Activated naive CD4-positive, alpha-beta T cell treated with anti-CD3 and anti-CD28 coated beads, Interleukin-2, amount 10 ng/mL, durations not matched to agents 7 days and 5 days (primary cell): ENCODE results near the gene SLC3A2.

ENCODE experiments used
- CTCF ChIA-PET: fragments of 350-600 bp; sonication (Branson Sonifier 250); formaldehyde crosslinking; loops from one replicate; lab custom pipeline; 2021; ENCODE audit warnings: antibody characterized with exemption; lab: Charles Lee
- DNase-seq: peaks from one replicate; pipeline ENCODE4 v3.0.0-alpha.2; 2020
- H3K27ac Mint-ChIP-seq: one replicate; pipeline ENCODE4 v1.8.0; 2021; ENCODE audit warnings: mild to moderate bottlenecking, moderate library complexity, mixed read lengths
- H3K27me3 Mint-ChIP-seq: one replicate; pipeline ENCODE4 v1.8.0; 2021; ENCODE audit warnings: mild to moderate bottlenecking, mixed read lengths
- H3K36me3 Mint-ChIP-seq: one replicate; pipeline ENCODE4 v1.8.0; 2021; ENCODE audit warnings: mixed read lengths
- H3K4me1 Mint-ChIP-seq: one replicate; pipeline ENCODE4 v1.8.0; 2021; ENCODE audit warnings: mixed read lengths
- H3K4me3 Mint-ChIP-seq: one replicate; pipeline ENCODE4 v1.8.0; 2021; ENCODE audit warnings: mild to moderate bottlenecking, moderate library complexity, mixed read lengths
- H3K9me3 Mint-ChIP-seq: one replicate; pipeline ENCODE4 v1.8.0; 2021; ENCODE audit warnings: mixed read lengths

SLC3A2 gene

GRCh38 chr11:62880231-62880802 lies 379 bp upstream of the SLC3A2 start:
- no peak for DNase-seq
- Mint-ChIP-seq H3K4me3 (peak overlapping the region; percentile 97), H3K36me3 (peaks cover 51% of the 10 kb centered on the region), H3K27ac (peak overlapping the region; percentile 100), H3K9me3 (no peaks in the 10 kb centered on the region), H3K4me1 (peaks cover 45% of the 10 kb centered on the region), H3K27me3 (peaks cover 4% of the 10 kb centered on the region)
- CTCF ChIA-PET, result interaction anchor here (0.8 to 3.9 kb wide), 11 partner anchors 11 to 456 kb away, joined by 3 to 32 read pairs (median 3); partner anchors contain the start of gene TMEM179B

- Mint-ChIP-seq H3K9me3 (no peaks in the 10 kb centered on the region), H3K27me3 (peaks cover 4% of the 10 kb centered on the region), H3K4me3 (peak overlapping the region; percentile 97), H3K36me3 (peaks cover 65% of the 10 kb centered on the region), H3K27ac (peak overlapping the region; percentile 100), H3K4me1 (peaks cover 53% of the 10 kb centered on the region)
- CTCF ChIA-PET, result interaction anchor here (1.0 to 3.9 kb wide), 10 partner anchors 19 to 457 kb away, joined by 3 to 32 read pairs (median 4); partner anchors contain the start of genes C11orf98, CSKMT, STX5 and TMEM179B
- peak; percentile 98 for DNase-seq
Measured at GRCh38 chr11:62881579-62882430, 1.1 kb downstream of the SLC3A2 start.

GRCh38 chr11:62882431-62882749 lies 1.7 kb downstream of the SLC3A2 start:
- H3K4me1 Mint-ChIP-seq, result peaks cover 56% of the 10 kb centered on the region
- CTCF ChIA-PET, result interaction anchor here (1.7 to 3.9 kb wide), 3 partner anchors 24 to 217 kb away, joined by 4 to 32 read pairs (median 12); partner anchors contain the start of genes C11orf98, CSKMT and TMEM179B
- H3K4me3 Mint-ChIP-seq, result peak overlapping the region; percentile 97
- H3K27me3 Mint-ChIP-seq, result peaks cover 4% of the 10 kb centered on the region
- H3K9me3 Mint-ChIP-seq, result no peaks in the 10 kb centered on the region
- peaks cover 68% of the 10 kb centered on the region for H3K36me3 Mint-ChIP-seq
- no peak for DNase-seq
- peak overlapping the region; percentile 100 for H3K27ac Mint-ChIP-seq

- no peak for DNase-seq
- CTCF ChIA-PET, result interaction anchor here (2.4 to 3.9 kb wide), 2 partner anchors 23 to 95 kb away, joined by 12 to 32 read pairs; partner anchors contain the start of gene TMEM179B
- Mint-ChIP-seq H3K36me3 (peaks cover 68% of the 10 kb centered on the region), H3K9me3 (no peaks in the 10 kb centered on the region), H3K4me3 (peak overlapping the region; percentile 97), H3K4me1 (peaks cover 54% of the 10 kb centered on the region), H3K27me3 (peaks cover 4% of the 10 kb centered on the region), H3K27ac (peak overlapping the region; percentile 100)
Measured at GRCh38 chr11:62882788-62883501, 2.2 kb downstream of the SLC3A2 start.

GRCh38 chr11:62883673-62884072 lies 3.0 kb downstream of the SLC3A2 start:
- peaks cover 74% of the 10 kb centered on the region for H3K36me3 Mint-ChIP-seq
- CTCF ChIA-PET, result no interaction called here
- no peak for DNase-seq
- H3K4me3 Mint-ChIP-seq, result peak overlapping the region; percentile 97
- H3K4me1 Mint-ChIP-seq, result peaks cover 57% of the 10 kb centered on the region
- peak overlapping the region; percentile 100 for H3K27ac Mint-ChIP-seq
- H3K27me3 Mint-ChIP-seq, result peaks cover 4% of the 10 kb centered on the region
- no peaks in the 10 kb centered on the region for H3K9me3 Mint-ChIP-seq

- CTCF ChIA-PET, result interaction anchor here (1.0 to 2.0 kb wide), 2 partner anchors 9 to 20 kb away, joined by 3 to 6 read pairs; no protein-coding TSS in a partner anchor
- no peak overlapping the region for H3K27ac Mint-ChIP-seq
- H3K4me1 Mint-ChIP-seq, result peaks cover 46% of the 10 kb centered on the region
- peak overlapping the region; percentile 43 for H3K4me3 Mint-ChIP-seq
- peaks cover 87% of the 10 kb centered on the region for H3K36me3 Mint-ChIP-seq
- DNase-seq, result no peak
- H3K9me3 Mint-ChIP-seq, result no peaks in the 10 kb centered on the region
- H3K27me3 Mint-ChIP-seq, result peaks cover 4% of the 10 kb centered on the region
Measured at GRCh38 chr11:62885137-62885750, 4.5 kb downstream of the SLC3A2 start.

GRCh38 chr11:62888406-62888805 lies 7.7 kb downstream of the SLC3A2 start:
- peaks cover 59% of the 10 kb centered on the region for H3K36me3 Mint-ChIP-seq
- no peaks in the 10 kb centered on the region for H3K9me3 Mint-ChIP-seq
- DNase-seq, result no peak
- H3K27ac Mint-ChIP-seq, result peak overlapping the region; percentile 70
- CTCF ChIA-PET, result no interaction called here
- H3K4me1 Mint-ChIP-seq, result peaks cover 31% of the 10 kb centered on the region
- H3K4me3 Mint-ChIP-seq, result no peak overlapping the region
- peaks cover 7% of the 10 kb centered on the region for H3K27me3 Mint-ChIP-seq

- Mint-ChIP-seq H3K27me3 (peaks cover 7% of the 10 kb centered on the region), H3K4me3 (no peak overlapping the region), H3K36me3 (peaks cover 52% of the 10 kb centered on the region), H3K27ac (no peak overlapping the region), H3K9me3 (no peaks in the 10 kb centered on the region), H3K4me1 (peaks cover 24% of the 10 kb centered on the region)
- DNase-seq, result no peak
- CTCF ChIA-PET, result no interaction called here
Measured at GRCh38 chr11:62889126-62889483, 8.4 kb downstream of the SLC3A2 start.

GRCh38 chr11:62889484-62890437 lies 9.1 kb downstream of the SLC3A2 start:
- Mint-ChIP-seq H3K9me3 (no peaks in the 10 kb centered on the region), H3K4me1 (peaks cover 19% of the 10 kb centered on the region), H3K27me3 (peaks cover 13% of the 10 kb centered on the region), H3K27ac (no peak overlapping the region), H3K36me3 (peaks cover 47% of the 10 kb centered on the region), H3K4me3 (no peak overlapping the region)
- CTCF ChIA-PET, result interaction anchor here (0.5 kb wide), 1 partner anchor 67 kb away, joined by 4 read pairs; no protein-coding TSS in a partner anchor
- no peak for DNase-seq

GRCh38 chr11:62892077-62892922 lies 11.6 kb downstream of the SLC3A2 start:
- Mint-ChIP-seq H3K4me3 (no peak overlapping the region), H3K4me1 (peaks cover 3% of the 10 kb centered on the region), H3K27me3 (peaks cover 29% of the 10 kb centered on the region), H3K36me3 (peaks cover 23% of the 10 kb centered on the region), H3K9me3 (no peaks in the 10 kb centered on the region), H3K27ac (no peak overlapping the region)
- no peak for DNase-seq
- CTCF ChIA-PET, result no interaction called here

- Mint-ChIP-seq H3K4me3 (no peak overlapping the region), H3K27me3 (peaks cover 45% of the 10 kb centered on the region), H3K9me3 (no peaks in the 10 kb centered on the region), H3K27ac (no peak overlapping the region), H3K36me3 (no peaks in the 10 kb centered on the region), H3K4me1 (no peaks in the 10 kb centered on the region)
- DNase-seq, result no peak
- CTCF ChIA-PET, result interaction anchor here (1.1 kb wide), 1 partner anchor 10 kb away, joined by 6 read pairs; no protein-coding TSS in a partner anchor
Measured at GRCh38 chr11:62895501-62895900, 14.8 kb downstream of the SLC3A2 start.

GRCh38 chr11:62896049-62896448 lies 15.4 kb downstream of the SLC3A2 start:
- H3K36me3 Mint-ChIP-seq, result no peaks in the 10 kb centered on the region
- H3K27me3 Mint-ChIP-seq, result peaks cover 47% of the 10 kb centered on the region
- CTCF ChIA-PET, result interaction anchor here (0.8 kb wide), 1 partner anchor 13 kb away, joined by 3 read pairs; no protein-coding TSS in a partner anchor
- no peak overlapping the region for H3K4me3 Mint-ChIP-seq
- DNase-seq, result no peak
- H3K27ac Mint-ChIP-seq, result no peak overlapping the region
- no peaks in the 10 kb centered on the region for H3K9me3 Mint-ChIP-seq
- no peaks in the 10 kb centered on the region for H3K4me1 Mint-ChIP-seq
